A204.1 (cell line): ENCODE measurements around the gene CHD2.
"Not testable (repeated sequence)": the region's sequence is repeated elsewhere in the genome, so short reads cannot be mapped to it uniquely, and the experiment has no call there.

Experiments
- FAIRE-seq: peaks from 2 replicates; lab custom pipeline; 2012; peaks lifted over from hg19 to GRCh38; lab: Jason Lieb, UNC

CHD2 gene

DNA sequence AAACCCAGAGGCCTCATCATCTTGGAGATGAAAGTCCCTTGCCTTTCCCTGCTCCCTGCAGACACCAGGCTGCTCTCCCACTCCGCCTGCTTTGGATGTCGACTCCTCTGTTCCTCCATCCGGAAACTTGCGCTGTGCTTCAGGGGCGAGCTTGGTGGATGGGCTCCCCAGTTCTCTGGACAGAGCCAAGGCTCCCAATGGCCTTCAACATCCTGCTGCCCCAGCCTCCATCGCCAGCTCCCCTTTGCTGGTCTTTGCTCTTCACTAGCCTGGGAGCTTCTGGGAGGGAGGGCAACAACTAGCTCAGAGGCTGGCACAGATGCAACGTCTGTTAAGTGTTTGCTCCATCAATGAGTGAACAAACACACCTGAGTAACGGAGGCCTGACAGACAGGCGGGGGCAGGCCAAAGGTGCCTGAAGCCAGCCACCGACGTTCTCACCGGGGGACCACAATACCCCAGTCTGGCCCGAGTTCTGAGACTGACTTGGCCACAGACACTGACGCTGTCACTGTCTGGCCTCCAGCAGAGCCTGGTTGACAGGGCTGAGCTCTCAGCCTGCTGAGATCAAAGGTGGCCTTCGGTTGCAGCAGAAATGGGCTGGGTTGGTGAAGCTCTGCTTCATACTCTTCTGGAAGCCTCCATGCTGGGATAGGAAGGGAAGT is 149.9 kb downstream of the CHD2 start:
- no peak for FAIRE-seq

DNA sequence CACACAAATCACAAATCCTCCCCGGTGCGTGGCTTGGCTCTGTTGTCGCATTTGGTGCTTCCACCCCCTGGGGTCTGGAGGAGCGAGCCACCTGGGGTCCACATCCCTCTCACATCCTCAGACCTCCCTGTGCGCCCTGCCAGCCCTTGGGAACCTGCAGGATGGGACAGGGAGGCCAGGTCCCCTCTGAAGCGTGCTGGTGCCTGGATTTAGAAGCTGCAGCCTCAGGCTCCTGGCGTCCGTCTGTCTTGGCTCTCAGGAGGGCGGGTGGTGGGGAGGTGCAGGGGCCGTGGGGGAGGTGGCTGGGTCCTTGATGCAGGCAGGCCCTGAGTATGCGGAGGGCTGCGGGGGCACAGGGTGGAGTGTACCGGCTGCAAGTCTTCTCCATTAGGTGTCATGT is 150.5 kb downstream of the CHD2 start:
- FAIRE-seq = no peak

DNA sequence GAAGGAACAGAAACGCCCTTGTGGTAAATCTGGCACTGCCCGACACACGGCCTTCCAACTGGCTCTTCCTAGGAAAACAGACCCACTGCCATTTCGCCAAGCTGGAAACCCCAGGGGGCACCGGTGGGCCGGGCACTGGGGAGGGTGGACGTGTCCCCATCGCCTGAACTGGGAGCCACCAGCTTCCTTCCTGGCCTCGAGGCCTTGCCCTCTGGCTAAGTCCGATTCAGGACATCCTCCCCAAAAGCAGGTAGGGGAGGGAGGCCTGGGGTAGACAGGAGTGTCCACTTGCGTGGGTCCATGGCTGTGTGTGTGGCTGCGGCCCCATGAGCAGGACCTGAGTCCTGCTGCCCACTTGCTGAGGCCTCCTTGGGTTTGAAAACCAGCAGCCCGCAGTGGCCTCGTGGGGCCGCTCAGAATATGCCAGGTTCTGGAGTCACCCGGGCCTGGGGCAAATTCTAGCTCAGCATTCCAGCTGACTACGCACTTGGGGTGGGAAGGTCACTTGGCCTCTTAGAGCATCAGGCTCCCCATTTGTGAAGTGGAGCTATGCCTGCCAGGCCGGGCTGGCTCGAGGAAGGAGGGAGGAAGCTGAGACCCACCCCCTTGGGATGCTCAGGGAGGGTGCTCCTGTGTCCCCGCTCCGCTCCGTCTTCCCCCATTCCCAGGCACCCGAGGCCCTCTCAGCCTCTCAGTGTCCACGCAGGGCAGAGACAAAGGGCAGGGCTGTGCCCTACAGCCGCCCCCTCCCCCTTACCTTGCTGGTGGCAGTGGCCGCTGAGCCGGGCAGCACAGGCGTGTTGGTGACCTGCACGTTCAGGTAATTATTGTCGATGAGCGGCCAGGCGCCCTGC is 151.3 kb downstream of the CHD2 start:
- no peak for FAIRE-seq

DNA sequence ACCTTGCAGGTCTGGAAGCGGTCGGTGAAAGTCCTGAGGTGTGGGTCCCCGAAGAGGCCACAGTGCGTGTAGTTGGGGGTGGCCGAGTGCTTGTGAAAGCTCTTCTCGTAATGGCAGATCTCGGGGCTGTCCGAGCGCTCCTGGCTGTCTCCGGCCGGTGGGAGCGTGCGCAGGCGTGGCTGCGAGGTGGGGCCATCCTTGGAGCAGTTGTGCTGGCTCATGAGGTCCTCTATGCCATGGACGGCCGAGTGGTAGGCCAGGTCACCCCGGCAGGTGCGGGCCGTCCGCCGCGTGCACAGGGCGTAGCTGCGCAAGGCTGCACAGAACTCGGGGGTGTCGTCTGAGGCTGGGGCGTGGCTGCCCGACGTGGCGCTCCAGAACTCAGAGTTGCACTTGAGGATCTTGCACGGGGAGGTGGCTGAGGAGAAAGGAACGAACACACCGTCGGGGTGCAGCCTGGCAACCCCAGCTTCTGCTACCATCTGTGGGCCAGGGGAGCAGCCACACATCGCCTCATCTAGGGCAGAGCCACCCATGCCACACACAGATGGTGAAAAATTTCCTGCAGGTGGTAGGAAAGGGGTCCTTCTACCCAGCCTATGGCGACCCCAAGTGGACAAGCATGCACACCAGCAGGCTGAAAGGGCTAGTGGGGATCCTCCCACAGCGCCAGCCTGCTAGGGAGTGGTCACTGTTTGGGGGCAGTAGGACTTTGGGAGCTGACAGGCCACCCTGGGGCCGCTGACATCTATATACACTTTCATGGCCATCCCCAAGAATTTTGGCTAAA is 152.2 kb downstream of the CHD2 start:
- FAIRE-seq = no peak

DNA sequence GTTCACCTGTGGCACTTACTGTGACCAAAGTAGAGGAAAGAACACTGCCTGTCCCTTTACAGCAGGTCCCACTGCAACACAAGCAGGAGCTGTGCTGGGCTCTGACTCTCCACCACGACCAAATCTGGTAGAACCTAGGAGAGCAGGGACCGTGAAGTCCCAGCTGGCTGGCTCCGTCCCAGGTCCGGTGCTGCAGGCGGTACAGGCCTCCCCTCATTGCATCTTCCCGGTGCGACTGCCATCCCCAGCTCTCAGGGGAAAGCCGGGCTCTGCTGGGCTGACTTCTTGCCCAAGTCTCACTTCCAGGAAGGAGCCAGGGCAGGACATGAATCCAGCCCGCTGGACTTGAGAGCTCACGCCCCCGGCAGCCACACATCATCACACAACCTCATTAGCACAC is 155.1 kb downstream of the CHD2 start:
- no peak for FAIRE-seq

DNA sequence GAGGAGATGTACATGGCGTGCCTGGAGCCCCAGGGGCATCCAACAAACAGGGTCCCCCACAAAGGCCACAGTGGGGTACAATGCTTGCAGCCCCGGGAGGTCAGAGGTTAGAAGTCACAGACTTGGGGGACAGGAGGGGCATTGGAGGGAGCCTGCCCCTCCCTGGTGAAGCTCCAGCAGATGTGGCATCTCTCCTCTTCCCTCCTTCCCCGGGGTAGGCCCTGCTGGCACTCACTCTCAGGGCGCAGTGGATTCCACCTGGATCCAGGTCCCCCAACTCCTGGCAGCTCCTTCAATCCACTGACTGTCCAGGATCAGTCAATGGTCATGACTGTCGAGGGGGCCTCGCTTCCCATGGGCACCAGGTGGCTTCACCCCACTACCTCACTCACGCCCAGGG is 156.7 kb downstream of the CHD2 start:
- FAIRE-seq = no peak

DNA sequence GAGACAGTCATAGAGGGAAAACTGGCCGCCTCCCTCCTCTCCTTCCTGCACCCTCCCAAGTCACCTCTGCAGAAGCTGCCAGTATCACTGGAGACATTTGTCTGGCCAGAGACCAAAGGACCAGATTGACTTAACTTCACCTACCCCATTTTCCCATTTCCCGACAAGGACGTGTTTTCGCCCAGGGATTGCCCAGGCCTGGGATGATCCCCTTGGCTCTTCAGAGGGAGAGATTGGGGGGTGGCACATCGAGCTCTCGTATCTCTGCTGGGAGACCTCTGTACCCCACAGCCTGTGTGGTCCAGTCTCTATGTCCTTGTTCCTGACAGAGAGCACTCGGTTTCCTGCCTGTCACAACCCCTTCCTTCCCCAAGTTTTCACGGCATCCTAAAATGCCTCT is 157.5 kb downstream of the CHD2 start:
- FAIRE-seq = no peak

DNA sequence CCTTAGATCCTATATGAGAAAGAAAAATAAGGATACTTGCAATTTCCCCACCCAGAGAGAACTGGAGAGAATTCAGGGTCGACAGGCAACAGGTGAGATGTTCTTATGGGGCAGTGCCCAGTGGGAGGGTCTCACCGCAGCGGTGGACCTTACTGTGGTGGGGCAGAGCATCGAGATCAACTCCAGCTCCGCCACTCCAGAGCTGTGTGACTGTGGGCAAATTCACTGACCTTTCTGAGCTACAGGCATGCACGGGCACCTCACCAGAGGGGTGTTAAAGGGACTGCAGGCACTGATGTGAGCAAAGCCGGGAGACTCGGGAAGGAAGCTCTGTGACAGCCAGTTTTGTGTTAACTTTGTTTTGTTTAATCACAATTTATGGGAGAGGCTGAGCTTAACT is 158.0 kb downstream of the CHD2 start:
- no peak for FAIRE-seq

DNA sequence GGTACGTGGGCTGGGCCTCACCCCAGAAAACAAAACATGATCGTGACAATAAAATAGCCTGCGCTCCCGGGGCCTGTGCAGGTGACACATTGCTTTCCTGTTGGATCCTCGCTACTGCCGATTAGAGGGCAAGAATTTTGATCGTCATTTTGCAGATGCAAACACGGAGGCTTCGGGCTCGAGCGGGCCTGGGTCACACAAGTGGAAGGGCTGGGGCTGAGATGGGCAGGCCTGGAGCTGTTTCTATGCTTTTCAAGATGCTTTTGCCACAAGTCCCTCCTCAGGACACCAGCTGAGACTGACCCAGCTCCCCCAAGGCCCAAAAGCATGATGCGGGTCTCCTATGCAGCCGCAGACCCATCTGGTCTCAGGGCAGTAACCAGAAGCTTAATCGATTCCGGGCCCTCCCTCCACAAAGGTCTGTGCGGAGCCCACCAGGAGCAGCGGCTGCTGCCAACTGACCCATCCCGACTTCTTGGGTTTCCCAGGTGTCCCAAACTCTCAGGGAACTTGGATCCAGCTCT is 158.8 kb downstream of the CHD2 start:
- FAIRE-seq = no peak

DNA sequence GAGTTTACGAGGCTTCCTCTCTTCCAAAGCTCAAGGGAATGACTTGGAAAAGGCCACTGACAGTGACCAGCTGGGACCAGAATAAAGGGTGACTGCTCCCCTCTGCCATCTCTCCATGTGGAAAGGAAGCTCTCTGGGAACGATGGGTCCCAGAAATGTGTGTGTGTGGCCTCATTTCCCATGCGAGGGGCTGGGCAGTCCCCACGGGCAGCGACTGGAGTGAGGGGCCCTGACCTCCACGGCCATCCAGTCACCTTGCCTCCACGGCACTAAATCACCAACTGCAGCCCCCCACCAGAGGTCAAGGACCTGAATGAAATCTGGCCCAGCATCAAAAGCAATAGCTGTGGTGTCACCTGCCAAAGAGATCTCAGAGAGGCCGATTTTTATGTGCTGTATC is 159.3 kb downstream of the CHD2 start:
- no peak for FAIRE-seq

DNA sequence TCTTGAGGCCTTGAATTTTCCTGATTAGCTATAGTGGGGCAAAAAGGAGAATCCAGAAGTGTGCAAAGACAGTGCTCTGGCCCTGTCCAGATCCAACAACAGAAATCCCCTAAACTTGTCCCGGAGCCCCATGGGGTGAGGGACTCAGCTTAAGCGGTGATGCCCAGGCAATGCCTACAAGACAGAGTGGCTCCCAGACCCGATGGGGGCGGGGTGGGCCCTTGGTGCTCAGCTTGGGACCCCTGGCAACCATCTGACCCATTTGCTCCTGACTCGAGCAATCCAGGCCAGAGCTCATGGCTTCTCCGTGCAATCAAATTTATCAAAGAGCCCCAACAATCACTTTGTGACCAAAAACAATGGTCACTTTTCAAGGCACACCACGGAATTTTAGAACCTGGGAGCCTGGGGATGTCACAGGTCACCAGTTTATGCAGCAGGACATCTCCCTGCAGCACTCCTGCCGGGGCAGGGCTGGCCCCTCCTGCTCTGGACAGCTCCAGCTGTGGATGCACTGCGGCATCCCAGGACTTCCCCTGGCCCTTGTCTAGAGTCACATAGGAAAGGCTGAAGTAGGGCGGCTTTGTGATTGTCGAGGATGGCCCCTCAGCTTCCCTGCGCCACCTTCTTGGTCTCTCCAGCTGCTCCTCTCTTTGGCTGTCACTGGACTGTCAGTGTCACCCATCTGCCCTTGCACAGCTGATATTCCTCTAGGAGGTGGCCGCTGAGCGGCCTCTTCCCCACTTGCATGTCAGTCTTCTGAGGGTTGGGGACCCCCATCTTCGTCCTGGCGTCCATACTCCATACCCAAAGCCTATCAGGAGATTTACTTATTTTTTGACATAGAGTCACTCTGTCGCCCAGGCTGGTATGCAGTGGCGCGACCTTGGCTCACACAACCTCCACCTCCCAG is 160.5 kb downstream of the CHD2 start:
- FAIRE-seq = no peak

DNA sequence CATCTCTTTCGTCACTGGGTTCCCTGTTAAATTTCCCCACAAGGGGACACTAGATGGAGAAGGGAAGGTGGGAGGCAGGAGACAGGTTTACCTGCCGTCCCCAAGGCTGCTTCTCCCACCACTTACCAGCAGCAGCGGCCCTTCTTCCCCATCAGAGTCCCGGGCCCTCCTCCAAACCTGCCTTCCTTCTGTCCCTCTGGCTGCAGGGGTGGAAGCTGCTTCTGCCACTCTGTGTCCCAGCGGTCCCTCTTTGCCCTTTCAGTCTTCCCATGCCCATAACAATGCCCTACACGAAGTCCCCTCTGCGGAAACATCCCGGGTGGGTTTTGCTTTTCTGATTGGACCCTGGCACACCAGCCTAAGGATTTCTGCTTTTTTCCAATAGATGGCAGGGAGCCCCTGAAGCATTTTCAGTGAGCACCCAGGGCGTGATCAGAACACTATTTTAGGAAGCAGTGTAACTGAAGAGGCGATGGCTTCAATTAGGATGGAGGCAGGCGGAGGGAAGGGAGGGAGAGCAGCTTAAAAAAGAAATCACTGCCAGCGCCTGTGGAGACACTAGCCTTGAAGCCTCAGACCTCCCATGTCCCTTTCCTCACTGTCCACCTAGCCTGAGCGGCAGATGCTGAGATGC is 162.6 kb downstream of the CHD2 start:
- FAIRE-seq = not testable (repeated sequence)

DNA sequence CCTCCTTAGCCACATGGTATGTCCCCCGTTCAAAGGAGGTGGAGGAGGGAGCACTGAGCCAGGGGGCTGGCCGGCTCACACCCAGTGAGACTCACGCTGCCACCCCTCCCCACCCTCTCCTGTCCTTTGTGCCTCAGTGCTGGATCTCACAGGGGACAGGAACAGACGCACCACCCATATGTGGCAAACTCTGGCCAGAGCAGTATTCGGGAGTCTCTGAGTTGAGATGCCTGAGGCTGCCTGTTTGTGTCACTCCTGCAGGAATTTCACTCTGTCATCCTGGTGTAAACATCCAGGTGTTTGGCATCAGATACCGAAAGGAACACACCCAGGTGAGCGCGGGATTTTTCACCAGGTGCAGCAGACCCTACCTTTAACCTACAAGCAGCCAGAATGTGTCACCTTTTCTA is 163.1 kb downstream of the CHD2 start:
- FAIRE-seq = no peak

DNA sequence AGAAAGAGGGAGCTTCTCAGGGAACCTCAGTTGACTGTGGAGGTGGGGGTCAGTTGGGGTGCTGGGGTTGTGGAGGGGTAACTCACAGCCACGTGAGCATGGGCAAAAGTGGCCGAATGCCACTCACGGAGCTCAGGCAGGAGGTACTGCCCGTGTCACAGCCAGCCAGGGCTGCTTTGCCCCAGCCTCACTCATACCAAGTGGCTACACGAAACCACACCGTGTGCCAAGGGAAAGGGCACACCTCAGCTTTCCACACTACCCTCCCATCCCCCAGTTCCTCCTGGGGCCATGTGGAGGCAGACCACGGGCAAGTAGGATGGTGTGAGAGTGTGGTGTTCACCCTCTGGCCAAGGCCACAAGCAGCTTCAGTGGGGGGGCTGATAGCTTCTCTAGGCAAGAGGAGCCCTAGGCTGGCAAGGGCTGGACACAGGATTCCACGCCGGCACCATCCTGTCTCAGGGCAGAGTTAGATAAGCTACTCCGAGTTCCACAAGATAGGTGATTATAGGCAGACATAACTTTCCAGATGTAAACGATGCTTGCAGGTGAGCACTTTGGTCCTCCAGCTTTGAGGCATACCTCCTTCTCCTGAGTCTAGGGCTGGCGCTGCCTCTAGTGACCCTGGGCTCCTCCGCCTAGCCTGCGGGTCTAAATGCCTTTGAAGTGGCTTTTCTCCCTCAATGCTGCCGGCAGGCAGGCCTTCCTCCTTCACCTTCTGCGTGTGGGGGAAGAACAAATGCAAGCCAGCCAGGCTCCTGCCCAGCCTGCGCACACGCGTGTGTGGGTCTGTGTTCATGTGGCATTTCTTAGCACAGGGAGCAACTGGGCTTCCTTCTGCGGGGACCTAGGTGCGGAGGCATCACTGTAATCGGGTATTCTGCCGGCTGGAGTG is 163.9 kb downstream of the CHD2 start:
- no peak for FAIRE-seq

DNA sequence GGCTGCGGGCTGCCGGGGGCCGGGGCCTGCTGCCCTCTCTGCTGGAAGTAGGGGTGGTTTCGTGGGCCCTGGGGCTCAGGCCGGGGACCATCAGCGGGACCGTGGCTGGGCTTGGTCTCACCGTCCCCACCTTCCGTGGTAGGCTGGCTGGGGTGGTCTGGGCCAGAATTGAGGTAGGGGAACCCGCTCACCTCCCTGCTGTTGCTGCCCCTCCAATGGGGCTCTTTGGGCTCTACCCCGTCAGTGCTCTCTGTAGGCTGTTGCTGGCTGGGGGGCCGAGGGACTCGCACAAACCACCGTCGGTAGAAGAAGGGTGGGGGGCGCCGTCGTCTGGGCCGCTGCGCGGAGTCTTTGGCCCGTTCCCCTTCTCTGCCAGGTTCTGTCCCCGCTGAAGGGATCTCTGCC is 165.5 kb downstream of the CHD2 start:
- FAIRE-seq = no peak

DNA sequence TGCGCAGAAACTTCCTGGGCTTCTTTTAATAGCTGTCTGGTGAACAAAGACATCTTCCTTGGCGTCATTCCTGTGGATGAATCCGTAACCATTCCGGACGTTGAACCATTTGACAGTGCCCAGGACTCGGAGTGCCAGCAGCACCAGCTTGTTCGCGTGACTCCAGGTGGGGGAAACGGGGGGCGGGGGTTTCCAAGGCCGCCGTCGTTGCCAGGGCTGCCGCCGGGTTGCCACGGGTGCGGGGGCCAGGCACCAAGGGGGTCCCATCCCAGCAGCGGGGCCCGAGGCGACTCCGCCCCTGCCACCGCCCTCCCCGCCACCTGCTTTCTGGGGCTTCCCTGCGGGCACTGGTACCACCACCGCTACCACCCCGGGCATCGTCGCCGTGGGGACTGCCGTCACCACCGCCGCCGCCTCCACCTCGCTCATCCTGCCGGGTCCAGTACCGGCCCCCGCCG is 166.1 kb downstream of the CHD2 start:
- no peak for FAIRE-seq

DNA sequence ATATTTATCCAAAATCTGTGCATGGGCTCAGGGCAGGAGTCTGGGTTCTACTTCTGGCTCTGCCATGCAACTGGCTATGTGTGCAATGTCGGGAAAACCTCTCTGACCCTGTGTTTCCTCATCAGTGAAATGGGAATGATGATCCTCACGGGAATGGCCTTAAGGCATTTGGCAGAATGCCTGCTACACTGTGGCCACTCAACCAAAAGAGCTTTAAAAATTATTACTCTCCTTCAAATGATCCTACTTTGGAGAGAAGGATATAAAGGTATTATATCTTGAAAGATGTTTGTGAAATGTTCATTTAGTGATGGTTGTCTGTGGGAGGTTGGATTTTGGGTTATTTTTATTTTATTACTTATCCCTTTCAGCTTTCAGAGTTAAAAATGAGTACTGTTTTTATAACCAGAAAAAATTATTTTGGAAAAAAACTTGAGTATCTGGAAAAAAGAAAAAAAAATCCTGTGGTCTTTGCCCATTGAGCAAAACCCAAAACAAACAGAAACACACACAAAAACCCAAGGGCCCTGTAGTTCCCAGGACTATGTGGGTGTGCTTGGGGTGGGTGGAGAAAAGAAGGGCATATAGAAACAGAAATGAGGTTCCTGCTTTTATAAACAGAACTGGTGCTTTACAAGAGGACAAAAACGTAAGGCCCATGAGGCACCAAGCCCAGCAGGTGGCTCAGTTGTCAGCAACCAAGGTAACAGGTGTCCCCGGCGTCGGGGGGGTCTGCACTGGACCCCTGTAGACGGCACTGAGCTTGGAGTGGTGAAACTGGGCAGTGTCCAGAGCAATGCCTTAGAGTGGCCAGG is 166.9 kb downstream of the CHD2 start:
- no peak for FAIRE-seq

DNA sequence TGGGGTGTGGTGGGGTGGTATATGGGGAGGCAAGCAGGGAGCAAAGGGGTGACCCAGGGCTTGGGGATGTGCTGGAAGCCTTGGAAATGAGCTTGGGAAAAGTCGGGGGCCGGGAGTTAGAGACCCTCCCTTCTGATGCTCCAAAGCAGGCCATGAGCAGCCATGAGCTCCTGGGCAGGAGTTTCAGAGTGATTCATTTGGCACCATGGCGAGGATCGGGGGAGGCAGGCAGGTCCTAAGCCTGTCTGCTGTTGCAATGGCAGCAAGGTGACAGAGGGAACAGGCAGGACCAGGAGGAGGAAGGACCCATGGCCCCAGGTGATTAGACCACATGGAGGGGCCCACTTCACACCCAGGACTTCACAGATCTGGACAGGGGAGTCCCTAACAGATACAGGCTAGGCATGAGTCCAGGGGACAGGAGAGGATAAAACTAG is 167.5 kb downstream of the CHD2 start:
- FAIRE-seq = no peak

DNA sequence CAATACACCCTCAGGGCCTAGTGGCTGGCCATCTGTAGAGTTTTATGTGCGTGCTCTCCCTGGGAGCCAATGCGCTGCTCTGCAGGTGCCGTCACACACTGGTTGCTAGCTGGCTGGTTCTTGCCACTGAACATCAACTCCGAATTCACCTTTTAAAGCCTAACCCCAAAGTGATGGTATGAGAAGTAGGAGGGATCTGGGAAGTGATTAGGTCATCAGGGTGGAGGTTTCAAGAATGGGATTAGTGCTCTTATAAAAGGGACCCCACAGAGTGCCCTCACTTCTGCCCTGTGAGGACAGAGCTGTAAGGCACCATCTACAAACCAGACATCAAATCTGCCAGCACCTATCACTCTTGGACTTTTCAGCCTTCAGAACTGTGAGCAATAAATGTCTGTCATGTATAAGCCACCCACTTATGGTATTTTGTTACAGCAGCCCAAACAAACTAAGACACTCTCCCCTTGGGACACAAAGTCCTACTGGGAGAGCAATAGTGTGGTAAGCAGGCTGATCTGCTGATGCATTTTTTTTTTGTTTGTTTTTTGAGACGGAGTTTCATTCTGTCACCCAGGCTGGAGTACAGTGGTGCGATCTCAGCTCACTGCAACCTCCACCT is 168.6 kb downstream of the CHD2 start:
- FAIRE-seq = no peak
